HCT116 (cell line): ENCODE data around the gene C15orf61.

ENCODE experiments used
- ATF3 ChIP-seq: IDR thresholded peaks from 2 replicates; pipeline ENCODE4 v1.6.1; 2012
- CTCF ChIP-seq, 3 experiments: fragments of 200-600 bp in 1 of 3; sonication (generic) in 1 of 3; IDR thresholded peaks in 2 of 3; conservative IDR thresholded peaks in 1 of 3; 2 replicates each; pipeline ENCODE4 v1.5.1; 2012 to 2017; ENCODE audit warnings: low read depth in 2 of 3, low read length in 2 of 3, antibody characterized with exemption in 1 of 3, borderline replicate concordance in 1 of 3, control low read depth in 1 of 3, mild to moderate bottlenecking in 1 of 3, mixed read lengths in 1 of 3, mixed run types in 1 of 3, moderate library complexity in 1 of 3; ENCODE audit not compliant: insufficient read depth in 1 of 3
- ELF1 ChIP-seq: IDR thresholded peaks from 2 replicates; pipeline ENCODE4 v1.6.1; 2012; ENCODE audit warnings: low read depth, borderline replicate concordance
- EZH2 ChIP-seq: fragments of 200-600 bp; sonication (generic); IDR thresholded peaks from 2 replicates; pipeline ENCODE4 v1.6.1; 2017; ENCODE audit warnings: antibody characterized with exemption, mixed run types
- MAX ChIP-seq: IDR thresholded peaks from 2 replicates; pipeline ENCODE4 v1.6.1; 2012
- POLR2A ChIP-seq: IDR thresholded peaks from 2 replicates; pipeline ENCODE4 v1.7.0; 2011; ENCODE audit warnings: borderline replicate concordance; ENCODE audit not compliant: insufficient read depth, insufficient read length; ENCODE audit errors: extremely low read depth
- RAD21 ChIP-seq: IDR thresholded peaks from 2 replicates; pipeline ENCODE4 v1.6.1; 2012; ENCODE audit warnings: low read depth, mild to moderate bottlenecking
- SIN3A ChIP-seq: IDR thresholded peaks from 2 replicates; pipeline ENCODE4 v1.6.1; 2012; ENCODE audit warnings: low read depth
- YY1 ChIP-seq: IDR thresholded peaks from 2 replicates; pipeline ENCODE4 v1.6.1; 2011; ENCODE audit warnings: low read length, low read depth, moderate library complexity, mild to moderate bottlenecking; ENCODE audit not compliant: insufficient replicate concordance; ENCODE audit errors: extremely low read depth
- ZNF274 ChIP-seq: fragments of 200-500 bp; sonication (Bioruptor generic); IDR thresholded peaks from 2 replicates; pipeline ENCODE4 v1.6.1; 2014; ENCODE audit warnings: mild to moderate bottlenecking, low read depth, low read length, inconsistent platforms
- TF ChIP-seq, protein P1 (sequence below): IDR thresholded peaks from 2 replicates; pipeline ENCODE4 v1.6.1; 2012; ENCODE audit warnings: low read depth

DNA sequence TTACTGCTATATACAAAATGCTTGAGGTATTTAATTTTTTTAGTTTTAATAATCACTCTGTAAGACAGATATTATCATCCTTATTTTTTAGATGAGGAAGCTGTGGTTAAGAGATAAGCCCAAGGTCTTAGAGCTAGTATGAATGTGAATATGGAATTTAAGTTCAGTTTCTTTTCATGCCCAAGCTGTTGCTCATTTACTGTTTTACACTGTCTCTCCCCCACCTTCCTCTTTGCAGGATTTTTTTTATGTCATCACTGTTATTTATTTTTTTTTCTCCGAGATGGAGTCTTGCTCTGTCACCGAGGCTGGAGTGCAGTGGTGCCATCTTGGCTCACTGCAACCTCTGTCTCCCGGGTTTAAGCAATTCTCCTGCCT is 44.0 kb downstream of the C15orf61 start:
- TF ChIP-seq CTCF (IDR thresholded peaks at IDR 0.05 in 2 of 3, conservative IDR thresholded peaks at IDR 0.05 in 1 of 3; ENCODE audit: borderline replicate concordance in 1 of 3, insufficient read depth in 1 of 3, low read depth in 2 of 3, low read length in 2 of 3) (no peak), ELF1 (no peak), ATF3 (no peak), YY1 (no peak), EZH2 (no peak), ZNF274 (no peak), POLR2A (no peak), RAD21 (no peak), SIN3A (no peak), MAX (no peak)
- TF ChIP-seq, protein P1, sequence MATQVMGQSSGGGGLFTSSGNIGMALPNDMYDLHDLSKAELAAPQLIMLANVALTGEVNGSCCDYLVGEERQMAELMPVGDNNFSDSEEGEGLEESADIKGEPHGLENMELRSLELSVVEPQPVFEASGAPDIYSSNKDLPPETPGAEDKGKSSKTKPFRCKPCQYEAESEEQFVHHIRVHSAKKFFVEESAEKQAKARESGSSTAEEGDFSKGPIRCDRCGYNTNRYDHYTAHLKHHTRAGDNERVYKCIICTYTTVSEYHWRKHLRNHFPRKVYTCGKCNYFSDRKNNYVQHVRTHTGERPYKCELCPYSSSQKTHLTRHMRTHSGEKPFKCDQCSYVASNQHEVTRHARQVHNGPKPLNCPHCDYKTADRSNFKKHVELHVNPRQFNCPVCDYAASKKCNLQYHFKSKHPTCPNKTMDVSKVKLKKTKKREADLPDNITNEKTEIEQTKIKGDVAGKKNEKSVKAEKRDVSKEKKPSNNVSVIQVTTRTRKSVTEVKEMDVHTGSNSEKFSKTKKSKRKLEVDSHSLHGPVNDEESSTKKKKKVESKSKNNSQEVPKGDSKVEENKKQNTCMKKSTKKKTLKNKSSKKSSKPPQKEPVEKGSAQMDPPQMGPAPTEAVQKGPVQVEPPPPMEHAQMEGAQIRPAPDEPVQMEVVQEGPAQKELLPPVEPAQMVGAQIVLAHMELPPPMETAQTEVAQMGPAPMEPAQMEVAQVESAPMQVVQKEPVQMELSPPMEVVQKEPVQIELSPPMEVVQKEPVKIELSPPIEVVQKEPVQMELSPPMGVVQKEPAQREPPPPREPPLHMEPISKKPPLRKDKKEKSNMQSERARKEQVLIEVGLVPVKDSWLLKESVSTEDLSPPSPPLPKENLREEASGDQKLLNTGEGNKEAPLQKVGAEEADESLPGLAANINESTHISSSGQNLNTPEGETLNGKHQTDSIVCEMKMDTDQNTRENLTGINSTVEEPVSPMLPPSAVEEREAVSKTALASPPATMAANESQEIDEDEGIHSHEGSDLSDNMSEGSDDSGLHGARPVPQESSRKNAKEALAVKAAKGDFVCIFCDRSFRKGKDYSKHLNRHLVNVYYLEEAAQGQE: no peak
